Activated CD8-positive, alpha-beta memory T cell treated with anti-CD3 and anti-CD28 coated beads for 24 hours (primary cell): Measurements from ENCODE around the gene MTMR3.
"Not testable (repeated sequence)": the region's sequence is repeated elsewhere in the genome, so short reads cannot be mapped to it uniquely, and the experiment has no call there.

Experiments used
- DNase-seq: peaks from one replicate; pipeline ENCODE4 v3.0.0-alpha.2; 2020

The MTMR3 gene

DNA sequence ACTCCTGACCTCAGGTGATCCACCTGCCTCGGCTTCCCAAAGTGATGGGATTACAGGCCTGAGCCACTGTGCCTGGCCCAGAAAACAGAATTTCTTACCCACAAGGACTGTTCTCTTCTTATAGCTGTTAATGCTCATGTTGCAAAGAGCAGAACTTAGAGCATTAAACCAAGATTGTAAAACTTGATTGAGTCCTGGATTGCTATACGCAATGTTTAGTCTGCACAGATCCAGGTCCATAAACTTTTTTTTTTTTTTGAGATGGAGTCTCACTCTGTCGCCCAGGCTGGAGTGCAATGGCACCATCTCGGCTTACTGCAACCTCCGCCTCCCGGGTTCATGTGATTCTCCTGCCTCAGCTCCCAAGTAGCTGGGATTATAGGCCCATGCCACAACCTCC, 178.1 kb downstream of the MTMR3 start:
- not testable (repeated sequence) for DNase-seq

DNA sequence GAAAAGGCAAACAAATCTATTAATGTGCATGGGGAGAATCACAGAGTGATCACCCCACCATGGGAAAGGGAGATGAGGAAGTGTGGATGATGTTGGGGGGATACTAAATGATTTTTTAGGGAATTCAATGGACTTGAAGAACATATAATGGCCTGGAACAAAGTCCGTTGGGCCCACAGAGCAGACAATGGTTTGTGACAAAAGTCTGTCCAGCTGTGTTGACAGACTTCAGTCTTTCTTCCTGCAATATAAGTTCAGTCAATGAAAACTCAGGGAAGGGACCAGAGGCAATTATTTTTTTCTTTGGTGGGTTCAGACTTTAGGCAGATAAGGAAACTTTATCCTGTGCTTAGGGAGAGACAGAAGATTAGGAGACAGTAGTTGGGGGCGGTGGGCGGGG, 179.3 kb downstream of the MTMR3 start:
- DNase-seq = no peak

DNA sequence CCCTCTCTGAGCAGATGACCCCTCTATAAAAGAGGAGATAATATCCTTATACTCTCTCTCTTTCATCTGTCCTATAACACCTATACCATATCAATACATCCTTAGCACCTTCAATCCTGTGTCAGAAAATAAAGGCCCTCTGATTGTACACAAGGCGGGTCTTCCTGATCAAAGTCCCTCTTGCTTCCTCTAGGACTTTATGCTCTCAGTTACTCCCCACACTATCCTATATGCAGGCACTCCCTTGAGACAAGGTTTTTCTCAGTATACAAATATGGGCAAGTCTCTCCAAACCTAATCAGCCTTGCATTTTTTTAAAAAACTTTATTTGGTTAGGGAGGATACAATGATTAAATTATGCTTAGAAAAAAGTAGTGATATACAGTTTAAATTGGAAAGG, 180.0 kb downstream of the MTMR3 start:
- no peak for DNase-seq

DNA sequence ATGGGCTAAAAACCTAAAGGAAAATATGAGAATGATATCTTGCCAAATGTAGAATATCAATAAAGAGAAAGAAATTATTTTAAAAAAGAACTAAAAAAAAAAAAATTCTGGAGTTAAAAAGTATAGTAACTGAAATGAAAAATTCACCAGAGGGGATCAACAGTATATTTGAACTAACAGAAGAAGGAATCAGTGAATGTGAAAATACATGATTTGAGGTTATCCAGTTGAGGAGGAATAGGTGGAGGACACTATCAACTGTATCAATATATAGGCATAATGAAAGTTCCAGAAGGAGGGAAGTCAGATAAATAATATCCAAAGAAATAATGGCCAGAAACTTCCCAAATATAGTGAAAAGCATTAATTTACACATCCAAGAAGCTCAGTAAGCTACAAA, 181.2 kb downstream of the MTMR3 start:
- DNase-seq = no peak

DNA sequence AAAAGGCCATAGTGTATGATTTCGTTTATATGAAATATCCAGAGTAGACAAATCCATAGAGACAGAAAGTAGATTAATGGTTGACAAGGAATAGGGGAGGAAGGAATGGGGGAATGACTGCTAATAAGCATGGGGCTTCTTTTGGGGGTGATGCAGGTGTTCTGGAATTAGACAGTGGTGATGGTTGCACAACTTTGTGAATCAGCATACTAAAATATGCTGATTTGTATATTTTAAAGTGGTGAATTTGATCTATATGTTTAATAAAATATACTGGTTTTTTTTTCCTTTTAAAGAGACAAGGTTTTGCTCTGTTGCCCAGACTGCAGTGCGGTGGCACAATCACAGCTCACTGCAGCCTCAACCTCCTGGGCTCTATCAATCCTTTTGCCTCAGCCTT, 190.8 kb downstream of the MTMR3 start:
- DNase-seq = no peak

DNA sequence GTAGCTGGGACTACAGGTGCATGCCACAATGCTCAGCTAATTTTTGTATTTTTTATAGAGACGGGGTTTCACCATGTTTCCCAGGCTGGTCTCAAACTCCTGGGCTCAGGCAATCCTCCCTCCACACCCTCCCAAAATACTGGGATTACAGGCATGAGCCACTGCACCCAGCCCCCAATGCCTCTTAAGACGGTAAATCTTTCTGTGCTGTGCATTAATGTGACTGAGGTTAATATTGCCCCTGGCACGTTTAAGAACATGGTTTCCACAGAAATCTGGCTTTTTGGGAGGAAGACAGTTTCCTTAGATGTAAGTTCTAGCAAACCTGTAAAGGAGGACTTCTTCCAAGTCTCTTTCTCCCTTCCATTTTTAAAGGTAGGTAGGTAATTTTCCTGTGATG, 191.2 kb downstream of the MTMR3 start:
- no peak for DNase-seq

DNA sequence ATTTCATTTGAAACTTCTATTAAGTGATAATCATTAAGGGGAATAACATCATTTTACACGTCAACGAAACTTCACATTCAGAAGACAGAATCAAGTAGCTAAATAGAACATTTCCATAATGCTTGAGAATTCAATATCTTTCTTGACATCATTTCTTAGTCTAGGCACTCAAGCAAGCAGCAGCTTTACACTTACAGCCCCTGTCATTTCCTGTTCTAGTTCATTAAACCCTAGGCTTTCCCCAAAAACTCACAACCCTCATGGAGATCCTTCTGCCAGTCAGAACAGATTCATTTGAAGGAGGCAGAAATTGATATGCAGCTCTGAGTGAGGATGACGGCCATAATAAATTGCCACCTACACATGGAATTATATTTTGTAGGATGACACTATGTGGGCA, 192.0 kb downstream of the MTMR3 start:
- DNase-seq = no peak

DNA sequence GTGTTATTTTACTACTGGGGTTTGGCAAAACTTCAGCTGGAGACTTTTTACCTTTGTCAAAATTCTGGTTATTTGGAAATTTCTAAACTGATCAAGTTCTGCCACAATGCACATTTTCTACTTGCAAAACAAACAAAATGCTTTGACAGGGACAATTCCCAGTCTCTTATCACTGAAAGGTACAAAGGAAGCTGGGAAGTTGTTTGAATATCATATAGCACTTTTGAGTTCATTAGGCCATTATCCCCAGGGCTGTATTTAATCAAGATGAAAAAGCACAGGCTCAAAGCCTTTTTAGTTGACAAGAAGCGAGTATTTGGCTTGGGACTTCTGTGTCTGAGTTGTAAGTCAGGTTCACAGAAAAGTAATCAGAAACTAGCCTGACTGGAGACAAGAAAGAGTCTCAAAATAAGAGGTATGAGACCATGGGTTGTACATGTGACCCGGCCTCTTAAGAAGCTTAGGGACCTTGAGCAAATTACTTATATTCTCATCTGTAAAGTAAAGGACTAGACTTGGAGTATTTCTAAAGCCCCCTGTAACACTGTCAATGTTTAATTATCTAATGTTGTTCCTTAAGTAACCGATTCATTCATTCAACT, 194.4 kb downstream of the MTMR3 start:
- DNase-seq = no peak

DNA sequence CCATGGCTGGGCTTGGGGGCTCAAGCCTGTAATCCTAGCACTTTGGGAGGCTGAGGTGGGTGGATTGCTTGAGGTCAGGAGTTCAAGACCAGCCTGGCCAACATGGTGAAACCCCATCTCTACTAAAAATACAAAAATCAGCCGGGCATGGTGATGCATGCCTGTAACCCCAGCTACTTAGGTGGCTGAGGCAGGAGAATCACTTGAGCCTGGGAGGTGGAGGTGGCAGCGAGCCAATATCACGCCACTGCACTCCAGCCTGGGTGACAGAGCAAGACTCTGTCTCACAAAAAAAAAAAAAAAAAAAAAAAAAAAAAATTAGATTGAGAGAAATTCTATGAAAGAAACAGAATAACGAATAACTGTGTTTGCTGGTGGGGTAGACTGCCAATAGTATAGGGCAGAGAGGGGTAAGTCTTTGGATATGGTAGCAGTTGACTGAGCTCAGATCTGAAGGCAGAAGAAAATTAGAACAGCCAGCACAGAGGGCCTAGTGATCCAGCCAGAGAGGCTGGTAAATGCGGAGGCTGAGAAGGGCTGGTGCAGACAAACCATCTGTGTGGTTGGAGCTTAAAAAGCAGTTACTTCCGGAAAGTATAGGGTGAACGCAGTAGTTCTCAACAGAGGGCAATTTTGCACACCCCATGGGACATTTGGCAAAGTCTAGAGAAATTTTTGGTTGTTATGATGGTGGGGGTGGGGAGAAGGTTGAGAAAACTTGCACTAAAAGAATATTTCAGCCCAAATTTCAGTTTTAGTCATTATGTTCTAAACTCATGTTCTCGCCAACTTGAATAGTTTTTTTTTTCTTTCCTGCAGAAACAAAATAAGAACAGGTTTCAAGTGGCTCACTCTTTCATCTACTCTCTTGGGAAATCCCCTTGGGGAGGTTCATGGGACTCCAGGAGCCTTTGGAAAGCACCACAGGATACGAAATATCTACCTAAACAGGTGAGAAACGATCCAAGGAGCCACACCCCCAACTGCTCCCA, 195.6 kb downstream of the MTMR3 start:
- DNase-seq = no peak

DNA sequence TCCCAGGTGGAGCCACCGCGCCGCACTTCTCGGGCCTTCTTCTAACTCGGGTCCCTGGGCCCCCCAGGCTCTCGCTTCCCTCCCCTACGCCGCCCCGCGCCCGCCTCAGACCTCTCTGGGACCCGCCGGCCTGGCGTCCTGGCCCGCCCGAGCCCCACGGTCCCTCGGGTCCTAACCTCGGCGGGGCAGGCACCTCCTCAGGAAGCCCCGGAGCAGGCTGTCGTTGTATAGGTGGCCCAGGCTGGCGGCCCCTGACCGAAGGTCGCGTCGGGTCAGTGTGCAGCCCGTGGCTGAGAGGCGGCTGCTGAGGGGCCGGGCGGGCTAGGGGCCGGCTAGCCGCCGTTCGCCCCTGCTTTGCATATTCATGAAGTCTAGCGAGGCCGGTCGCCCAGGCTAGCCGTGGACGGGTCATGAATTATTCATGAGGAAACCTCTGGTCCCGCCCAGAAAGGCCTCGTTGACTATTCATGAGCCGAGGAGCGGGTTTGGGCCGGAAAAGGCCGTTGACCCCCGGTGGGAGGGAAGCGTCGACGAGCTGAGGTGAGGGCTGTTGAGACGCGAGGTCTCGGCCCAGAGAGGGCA, 197.1 kb downstream of the MTMR3 start, which contains the start of gene HORMAD2:
TSS of gene HORMAD2 (plus strand) at position 513 of the 582 bp plus-strand sequence. CDS start 13,489 bp downstream, outside the sequence.
- no peak for DNase-seq
